ACHN (cell line): ENCODE data around the gene MXRA5.
A peak's percentile ranks its signal among the peaks of the same experiment; 100 is the strongest.
"Not testable (repeated sequence)": the region's sequence is repeated elsewhere in the genome, so short reads cannot be mapped to it uniquely, and the experiment has no call there.

Experiments used
- DNase-seq: peaks from one replicate; pipeline ENCODE4 v3.0.0-alpha.2; 2015
- in situ Hi-C: cut with HindIII; loops from 2 replicates; pipeline ENCODE4 v1.10.0; 2017; ENCODE audit warnings: low sequenced_read_pairs, low pct_ligation_motif_present, low pct_unique_long_range_greater_than_20kb

MXRA5 gene

DNA sequence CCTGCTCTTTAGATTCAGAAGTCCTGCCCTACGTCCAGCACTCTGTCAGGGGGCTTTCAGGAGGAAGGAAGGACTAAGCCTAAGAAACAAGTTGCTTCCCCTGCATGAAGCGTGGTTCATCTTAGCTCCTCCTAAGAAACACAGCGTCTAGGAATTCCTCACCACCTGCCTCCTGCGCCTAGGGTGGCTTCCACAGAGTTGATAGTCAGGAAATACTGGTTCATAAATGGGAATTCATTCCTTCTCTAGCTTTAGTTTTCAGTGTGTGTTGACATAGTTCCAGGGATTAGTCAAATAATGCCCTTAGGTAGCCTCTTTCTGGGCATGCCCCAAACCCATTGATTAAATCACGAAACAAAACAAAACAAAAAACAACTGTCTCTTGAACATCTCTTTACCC lies 1.7 kb upstream of the MXRA5 start:
- no peak for DNase-seq
- in situ Hi-C loops = no loop called here

DNA sequence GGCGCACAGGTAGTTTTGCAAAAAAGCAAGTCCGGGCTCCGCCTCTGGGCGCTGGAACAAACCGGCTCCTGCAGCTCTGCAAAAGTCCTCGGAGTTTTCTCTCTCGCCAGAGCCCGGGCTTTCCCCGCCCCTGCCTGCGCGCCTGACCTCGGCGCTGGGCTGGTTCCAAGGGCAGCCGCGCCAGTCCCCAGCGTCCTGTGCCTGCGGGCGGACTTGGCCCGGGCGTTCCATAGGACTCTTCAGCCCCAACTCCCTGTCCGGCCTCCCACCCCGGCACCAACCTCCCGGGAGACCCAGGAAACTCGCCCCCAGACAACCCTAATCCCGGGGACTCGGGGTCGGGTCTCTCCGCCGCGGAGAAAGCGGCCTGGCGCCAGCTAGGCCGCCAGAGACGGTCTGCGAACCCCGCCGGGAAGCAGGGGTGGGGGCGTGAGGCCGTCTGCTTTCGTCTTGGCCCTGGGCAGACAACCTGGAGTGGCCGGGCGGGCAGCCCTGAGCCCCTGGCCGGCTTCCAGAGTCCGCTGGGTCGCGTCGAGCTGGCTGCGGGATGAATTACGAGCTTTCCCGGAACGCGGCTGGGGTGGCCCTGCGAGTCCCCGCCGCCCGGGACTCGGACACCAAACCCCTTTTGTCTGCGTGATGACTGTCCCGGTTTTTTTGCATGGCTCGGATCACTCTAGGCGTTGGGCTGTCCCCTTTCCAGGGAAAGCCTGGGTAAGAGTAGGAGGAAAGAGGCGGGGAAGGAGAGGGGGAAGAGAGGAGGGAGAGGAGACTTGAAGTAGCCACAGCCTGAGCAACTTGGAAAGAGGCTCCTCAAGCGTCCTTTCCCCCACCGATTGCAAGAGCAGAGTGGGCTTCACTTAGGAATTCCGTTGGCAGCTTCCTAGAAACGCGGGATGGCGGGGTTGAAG lies 916 bp downstream of the MXRA5 start:
- peak; percentile 5 for DNase-seq
- in situ Hi-C loops = no loop called here

DNA sequence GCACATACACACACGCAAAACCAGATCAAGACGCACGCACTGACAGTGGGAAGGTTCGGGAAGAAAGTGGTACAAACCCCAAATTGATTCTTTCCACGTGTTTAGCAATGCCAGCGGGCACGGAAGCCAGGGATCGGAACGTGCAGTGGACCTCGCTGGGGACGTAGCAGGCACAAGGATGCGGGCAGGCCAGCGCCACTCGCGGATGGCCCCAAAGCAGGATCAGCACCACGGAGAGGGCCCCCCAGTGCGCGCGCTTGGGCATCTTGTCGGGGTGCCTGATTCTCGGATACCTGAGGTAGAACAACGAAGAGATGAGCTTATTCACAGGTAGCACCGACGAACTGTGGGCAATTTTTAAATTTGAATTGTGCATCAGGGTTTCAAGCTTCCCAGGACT lies 2.9 kb downstream of the MXRA5 start:
- in situ Hi-C loops, DNase-seq: not testable (repeated sequence)

DNA sequence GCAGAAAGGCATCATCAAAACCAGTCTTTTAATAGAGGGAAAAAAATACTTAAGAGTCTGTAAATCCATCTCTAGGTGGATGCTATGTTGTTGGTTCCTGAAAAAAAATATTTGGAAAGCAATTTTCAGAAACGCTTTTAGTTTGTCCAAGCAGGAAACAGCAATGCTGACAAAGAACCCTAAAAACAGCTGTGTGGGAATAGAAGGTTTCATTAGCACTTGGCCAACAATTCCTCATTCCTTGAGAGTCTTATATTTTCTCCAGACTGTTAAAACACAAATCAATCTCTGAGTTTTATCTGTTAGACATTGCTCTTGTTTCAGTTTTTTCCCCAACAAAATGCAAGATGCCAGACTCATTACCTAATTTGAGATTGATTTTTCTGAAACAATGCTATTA lies 6.4 kb downstream of the MXRA5 start:
- no peak for DNase-seq
- in situ Hi-C loops = no loop called here

DNA sequence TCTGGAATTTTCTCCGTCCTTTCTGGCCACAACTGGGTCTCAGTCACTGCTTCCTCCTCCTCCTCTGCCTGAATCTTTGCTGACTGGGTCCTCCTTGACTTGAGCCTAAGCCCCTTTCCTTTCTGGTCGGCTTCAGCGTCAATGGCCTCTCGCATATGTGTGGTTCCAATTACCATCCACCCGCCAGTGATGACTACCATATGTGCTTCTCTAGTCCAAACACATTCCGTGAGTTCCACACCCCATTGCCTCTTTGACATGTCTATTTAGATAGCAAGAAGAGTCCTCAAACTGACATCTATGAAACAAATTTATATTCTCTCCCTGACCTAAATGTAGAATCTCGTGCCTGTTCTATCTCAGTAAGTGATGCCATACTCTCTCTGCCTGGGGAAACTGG lies 19.8 kb downstream of the MXRA5 start:
- DNase-seq = no peak

DNA sequence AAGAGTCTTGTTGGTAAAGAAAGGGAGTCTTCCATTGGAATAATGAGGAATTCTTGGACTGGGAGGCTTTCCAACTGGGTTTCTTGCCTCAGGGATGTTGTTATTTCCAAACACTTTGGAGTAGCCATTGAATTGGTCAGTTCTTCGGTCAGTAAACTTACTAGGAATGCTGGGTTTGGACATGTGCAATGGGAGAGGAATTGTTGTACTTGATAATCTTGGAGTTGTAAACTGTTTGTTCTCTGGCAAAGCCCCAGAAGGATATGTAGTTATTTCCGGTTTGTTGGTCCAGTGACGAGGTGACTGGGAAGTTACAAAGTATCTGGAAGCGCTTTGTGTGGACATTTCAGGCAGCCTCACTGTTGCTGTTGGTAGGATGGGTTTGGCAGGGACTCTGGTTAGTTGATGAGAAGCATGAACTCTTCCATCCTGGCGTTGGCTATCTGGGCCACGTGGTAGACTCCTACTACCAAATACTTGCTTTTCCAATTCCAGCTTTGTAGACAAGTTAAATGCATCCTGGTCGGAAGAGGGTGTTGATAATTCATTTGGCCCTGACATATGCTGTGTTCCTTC lies 25.9 kb downstream of the MXRA5 start:
- no peak for DNase-seq
- in situ Hi-C loops = no loop called here

More for the DNA sequence above, 19.8 kb downstream of the MXRA5 start:
- in situ Hi-C loops = no loop called here

DNA sequence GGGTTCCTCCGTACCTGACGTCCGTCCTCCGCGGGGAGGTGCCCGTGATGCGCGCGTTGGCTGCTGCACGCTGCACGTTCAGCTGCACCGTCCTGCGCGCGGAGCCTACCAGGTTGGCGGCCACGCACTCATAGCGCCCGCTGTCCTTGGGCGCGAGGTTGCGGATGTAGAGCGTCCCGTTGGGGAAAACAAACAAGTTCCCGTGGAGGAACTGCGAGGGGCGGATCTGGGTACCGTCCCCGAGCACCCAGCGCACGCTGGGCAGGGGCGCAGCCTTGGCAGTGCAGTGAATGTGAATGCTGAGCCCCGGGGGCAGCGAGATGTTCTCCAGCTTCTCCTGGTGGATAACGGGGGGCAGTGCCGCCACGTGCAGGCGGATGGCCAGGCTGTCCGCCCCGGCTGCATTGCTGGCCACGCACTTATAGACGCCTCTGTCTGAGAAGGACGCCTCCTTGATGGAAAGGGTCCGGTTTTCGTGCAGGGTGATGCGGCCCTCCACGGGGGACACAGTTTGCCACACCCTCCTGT lies 29.2 kb downstream of the MXRA5 start:
- no peak for DNase-seq
- in situ Hi-C loops = no loop called here

DNA sequence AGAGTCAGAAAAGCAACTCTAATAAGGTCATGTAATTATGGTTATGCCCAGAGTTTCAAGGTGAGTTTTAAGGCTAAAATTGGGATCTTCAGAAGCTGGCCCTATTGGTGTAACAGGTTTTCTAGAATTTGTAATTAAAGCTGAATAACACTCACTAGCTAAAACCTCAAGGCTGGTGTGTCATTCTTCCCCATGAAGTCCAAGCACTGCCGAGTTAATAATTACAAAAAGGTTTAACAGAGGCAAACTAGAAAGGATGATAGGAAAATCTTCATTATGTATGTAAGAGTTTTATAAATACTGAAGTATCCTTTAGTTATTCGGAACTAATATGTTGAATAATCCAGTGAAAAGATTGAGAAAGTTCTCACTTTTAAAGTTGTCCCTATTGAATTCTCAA lies 34.3 kb downstream of the MXRA5 start:
- in situ Hi-C loops = no loop called here
- peak; percentile 21 for DNase-seq

DNA sequence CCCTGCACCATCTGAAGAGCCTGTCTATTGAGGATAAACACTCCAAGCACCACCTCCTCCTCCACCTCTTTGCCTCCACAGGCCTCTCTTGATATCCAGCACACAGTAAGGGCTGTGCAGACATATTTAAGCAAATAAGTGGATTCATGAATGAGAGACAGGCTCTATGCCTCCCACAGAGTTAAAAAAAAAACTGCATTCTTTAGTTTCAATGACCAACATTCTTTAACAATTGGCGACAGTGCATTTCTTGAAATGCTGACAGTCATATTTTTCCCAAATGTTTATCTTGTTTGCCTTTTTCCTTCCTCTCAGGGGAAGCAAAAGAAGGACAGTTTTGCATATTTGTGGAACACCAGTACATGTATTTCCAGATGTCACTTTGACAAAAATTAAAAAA lies 38.6 kb downstream of the MXRA5 start:
- in situ Hi-C loops = no loop called here
- no peak for DNase-seq

DNA sequence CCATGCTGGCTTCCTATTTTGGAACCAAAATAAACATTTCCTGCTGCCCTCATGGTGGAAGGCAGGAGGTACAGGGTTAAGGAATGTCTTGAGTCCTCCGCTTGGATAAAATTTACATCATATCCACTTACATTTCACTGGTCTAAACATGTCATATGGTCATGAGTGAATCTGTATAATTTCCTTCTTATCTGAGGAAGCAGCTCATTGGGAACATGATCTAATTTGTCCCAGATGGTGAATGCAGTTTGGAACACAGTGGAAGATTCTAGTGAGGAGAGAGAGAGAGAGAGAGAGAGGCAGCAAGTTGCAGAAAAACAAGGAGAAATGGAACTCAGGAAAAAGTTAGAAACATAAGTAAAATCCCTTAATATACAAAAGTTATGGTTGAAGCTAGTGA lies 46.8 kb downstream of the MXRA5 start:
- DNase-seq = no peak
- in situ Hi-C loops = no loop called here

DNA sequence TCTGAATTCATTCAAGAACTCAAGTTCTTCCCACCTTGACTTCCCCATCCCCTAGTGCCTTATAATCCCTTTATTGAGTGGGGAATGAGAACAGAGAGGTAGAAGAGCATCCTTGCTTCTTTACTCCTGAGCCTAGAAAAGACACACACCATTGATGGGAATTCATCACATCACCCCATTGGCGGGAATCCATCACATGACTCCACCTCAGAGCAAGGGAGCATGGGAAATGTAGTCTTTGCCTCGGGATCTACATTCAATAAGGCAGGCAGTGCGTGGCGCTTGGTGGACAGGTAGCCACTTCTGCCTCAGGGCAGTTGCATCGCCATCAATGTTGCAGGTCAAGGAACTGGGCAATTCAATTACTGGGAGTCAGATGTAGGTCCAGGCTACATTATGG lies 50.7 kb downstream of the MXRA5 start:
- DNase-seq = peak; percentile 12
- in situ Hi-C loops = no loop called here

DNA sequence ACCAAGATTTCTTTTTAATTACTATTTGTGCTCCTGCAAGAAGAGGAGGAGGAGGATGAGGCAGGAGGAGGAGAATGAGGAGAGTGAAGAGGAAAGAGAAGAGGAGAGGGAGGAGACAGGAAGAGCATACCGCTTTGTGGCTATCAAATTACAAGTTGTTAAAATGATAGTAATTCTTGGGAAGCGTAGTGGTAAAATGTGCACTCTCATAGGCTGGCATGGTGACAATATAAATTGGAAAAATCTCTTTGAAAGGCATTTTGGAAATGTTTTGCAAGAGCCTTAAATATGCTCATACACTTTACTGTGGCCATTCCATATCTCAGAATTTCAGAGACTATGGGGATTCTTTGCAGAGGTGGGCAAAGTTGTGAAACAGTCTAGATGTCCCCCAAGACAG lies 53.2 kb downstream of the MXRA5 start:
- no peak for DNase-seq
- in situ Hi-C loops = no loop called here

DNA sequence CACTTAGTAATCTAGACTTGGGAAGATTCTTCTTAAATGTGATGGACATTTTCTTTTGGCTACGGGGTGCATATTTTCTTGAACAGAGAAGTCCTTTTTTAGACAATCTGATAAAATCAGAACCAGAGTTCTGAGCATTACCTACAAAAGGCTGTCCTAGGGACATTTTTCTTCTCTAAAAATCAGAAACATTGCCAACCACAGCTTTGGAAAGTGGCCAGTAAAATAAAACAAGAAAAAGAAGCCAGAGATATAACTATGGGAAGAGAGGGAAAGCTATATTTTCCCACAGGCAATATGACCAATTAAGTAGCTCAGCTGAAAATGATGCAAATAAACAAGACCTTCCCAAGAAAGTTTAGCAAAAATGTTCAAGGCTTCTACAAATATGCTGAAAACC lies 55.9 kb downstream of the MXRA5 start:
- in situ Hi-C loops = no loop called here
- no peak for DNase-seq

DNA sequence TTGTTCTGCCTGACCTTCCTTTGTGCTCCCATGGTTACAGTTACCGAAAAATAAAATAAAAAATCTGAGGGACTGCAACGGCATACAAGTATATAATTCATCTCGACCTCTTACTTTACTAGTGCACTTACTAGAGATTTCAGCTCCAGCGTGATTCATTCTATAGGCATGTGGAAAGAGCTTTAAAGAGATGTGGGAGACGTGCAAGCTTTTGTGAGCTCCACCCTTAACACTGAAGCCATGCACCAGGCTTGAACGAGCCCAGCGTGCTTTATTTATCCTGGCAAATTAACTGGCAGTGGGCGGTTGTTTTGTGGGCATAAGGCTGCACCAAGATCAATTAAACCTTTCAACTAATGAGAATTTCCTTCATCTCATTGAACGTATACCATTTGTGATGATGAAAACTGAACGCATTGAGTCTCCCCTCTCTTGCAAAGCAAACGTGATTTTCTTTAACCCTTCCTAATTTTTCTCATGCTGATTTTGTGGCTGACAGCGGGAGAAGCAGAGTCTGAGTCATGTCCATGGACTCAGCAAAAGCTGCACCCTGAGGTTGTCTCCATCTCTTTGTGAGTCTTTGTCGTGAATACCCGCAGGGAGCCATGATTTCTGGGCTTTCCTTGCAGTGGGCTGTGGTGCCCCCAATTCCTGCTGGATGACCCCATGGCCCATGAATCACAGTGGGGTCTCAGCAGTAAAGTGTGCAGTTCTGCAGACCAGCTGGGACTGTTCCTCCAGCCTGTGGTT lies 60.1 kb downstream of the MXRA5 start:
- in situ Hi-C loops = no loop called here
- no peak for DNase-seq

DNA sequence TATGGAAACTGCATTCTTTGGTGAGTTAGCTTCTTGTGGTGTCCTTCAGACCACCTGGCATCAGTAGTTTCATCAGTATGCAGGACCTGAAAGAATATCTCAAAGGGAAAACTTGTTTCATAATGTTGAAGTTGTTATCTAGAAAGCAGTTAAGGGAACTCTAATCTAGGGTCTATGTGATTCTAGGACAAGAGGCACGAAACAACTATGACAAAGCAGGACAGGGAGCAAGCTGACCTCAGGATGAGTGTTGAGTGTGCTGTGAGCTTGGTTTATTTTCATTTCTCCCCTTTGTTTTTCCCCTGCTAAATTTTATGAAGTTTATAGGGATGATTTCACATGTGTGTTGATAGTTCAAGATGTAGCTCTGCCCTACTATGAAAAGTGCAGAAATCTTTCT lies 65.7 kb downstream of the MXRA5 start:
- in situ Hi-C loops = no loop called here
- no peak for DNase-seq

DNA sequence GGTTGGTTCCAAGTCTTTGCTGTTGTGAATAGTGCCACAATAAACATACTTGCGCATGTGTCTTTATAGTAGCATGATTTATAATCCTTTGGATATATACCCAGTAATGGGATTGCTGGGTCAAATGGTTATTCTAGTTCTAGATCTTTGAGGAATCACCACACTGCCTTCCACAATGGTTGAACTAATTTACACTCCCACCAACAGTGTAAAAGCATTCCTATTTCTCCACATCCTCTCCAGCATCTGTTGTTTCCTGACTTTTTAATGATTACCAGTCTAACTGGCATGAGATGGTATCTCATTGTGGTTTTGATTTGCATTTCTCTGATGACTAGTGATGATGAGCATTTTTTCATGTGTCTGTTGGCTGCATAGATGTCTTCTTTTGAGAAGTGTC lies 72.8 kb downstream of the MXRA5 start:
- DNase-seq, in situ Hi-C loops: not testable (repeated sequence)

DNA sequence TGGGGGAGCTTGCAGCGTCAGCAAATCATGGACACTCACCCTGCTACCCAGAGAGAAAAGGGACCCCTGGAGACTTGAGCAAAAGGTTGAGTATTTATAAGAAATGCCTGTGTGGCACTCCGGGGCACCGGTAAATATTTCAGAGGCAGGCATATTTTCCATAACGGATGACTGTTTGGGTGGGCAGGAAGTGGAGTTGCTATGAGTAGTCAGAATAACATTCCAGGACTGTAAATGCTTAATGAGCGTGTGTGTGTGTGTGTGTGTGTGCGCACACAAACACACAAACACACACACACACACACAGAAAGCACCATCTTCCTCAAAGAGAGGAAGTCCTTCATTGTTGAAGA lies 74.6 kb downstream of the MXRA5 start:
- DNase-seq = peak; percentile 56
- in situ Hi-C loops = no loop called here

DNA sequence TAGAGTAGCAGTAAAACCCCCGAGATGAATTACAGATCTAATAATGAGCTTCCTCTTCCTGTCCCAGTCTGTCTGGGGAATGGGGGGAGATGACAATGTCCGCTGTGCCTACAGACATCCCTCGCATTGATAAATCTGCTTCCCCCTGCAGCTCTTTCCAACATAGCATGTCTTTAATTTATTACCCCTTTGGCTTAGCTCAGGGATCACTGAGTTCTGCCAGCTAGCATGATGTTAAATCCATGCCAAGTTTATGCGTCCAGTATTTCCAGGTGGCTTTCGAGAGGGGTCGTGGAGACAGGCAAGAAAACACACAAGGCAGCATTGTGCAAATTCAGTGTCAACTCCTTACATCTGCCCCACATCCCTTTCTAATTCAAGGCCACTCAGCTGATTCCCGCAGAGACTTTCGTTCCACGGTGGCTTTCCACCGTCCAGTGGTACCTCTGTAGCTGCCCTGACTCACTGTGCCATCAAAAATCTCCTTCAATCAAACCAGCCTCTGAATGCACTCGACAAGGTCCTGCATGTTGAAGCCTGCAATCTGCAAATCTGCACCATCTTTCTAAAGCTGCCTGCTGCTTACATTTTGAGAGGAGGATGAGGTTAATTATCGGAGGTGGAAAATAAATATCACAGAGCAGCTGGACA lies 75.1 kb downstream of the MXRA5 start:
- in situ Hi-C loops = no loop called here
- peak; percentile 1 for DNase-seq

DNA sequence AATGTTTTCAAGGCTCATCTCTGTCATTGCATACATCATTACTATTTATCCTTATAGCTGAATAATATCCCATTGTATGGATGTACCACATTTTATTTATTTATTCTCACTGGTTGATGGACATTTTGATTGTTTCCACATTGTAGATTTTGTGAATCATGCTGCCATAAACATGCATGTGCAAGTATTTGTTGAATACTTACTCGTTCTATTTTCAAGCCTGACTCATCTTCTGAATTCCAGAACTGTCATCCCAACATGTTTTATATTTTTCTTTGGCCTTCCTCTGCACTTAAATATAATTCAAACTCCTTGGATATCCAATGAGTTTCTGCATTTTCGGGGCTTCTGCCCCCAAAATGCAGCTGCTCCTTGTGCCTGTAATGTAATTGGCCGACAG lies 77.6 kb downstream of the MXRA5 start:
- DNase-seq = no peak
- in situ Hi-C loops = no loop called here
